Measurements from ENCODE around the gene SLC44A5.
A peak's percentile ranks its signal among the peaks of the same experiment; 100 is the strongest.
"Not testable (repeated sequence)": the region's sequence is repeated elsewhere in the genome, so short reads cannot be mapped to it uniquely, and the experiment has no call there.

Gene SLC44A5

GRCh38 chr1:75611014-75611413 lies at the start of gene SLC44A5:
SLC44A5 (minus strand) TSS chr1:75611114; CDS start chr1:75541447, 69,667 bp downstream.
- DNase-seq = no peak

- no peak for DNase-seq
Measured at GRCh38 chr1:75655931-75656330, 45.0 kb upstream of the SLC44A5 start.

GRCh38 chr1:75647183-75647582 lies 36.3 kb upstream of the SLC44A5 start:
- DNase-seq = not testable (repeated sequence)

GRCh38 chr1:75645153-75645552 lies 34.2 kb upstream of the SLC44A5 start:
- not testable (repeated sequence) for DNase-seq

GRCh38 chr1:75643460-75643859 lies 32.5 kb upstream of the SLC44A5 start:
- peak; percentile 93 for DNase-seq

GRCh38 chr1:75641325-75641724 lies 30.4 kb upstream of the SLC44A5 start:
- DNase-seq = no peak

GRCh38 chr1:75640137-75640536 lies 29.2 kb upstream of the SLC44A5 start:
- no peak for DNase-seq

GRCh38 chr1:75632350-75632949 lies 21.5 kb upstream of the SLC44A5 start:
- peak; percentile 75 for DNase-seq

- no peak for DNase-seq
Measured at GRCh38 chr1:75630998-75631397, 20.1 kb upstream of the SLC44A5 start.

- no peak for DNase-seq
Measured at GRCh38 chr1:75630004-75630594, 19.2 kb upstream of the SLC44A5 start.

- DNase-seq = no peak
Measured at GRCh38 chr1:75625795-75626194, 14.9 kb upstream of the SLC44A5 start.

GRCh38 chr1:75618382-75618781 lies 7.5 kb upstream of the SLC44A5 start:
- no peak for DNase-seq

- DNase-seq = peak; percentile 43
Measured at GRCh38 chr1:75616436-75617433, 5.8 kb upstream of the SLC44A5 start.

GRCh38 chr1:75615613-75616435 lies 4.9 kb upstream of the SLC44A5 start:
- DNase-seq = peak; percentile 72

GRCh38 chr1:75614399-75614756 lies 3.5 kb upstream of the SLC44A5 start:
- peak; percentile 92 for DNase-seq

GRCh38 chr1:75613916-75614315 lies 3.0 kb upstream of the SLC44A5 start:
- peak; percentile 78 for DNase-seq

GRCh38 chr1:75612976-75613375 lies 2.1 kb upstream of the SLC44A5 start:
- DNase-seq = peak; percentile 40

- no peak for DNase-seq
Measured at GRCh38 chr1:75602486-75602885, 8.4 kb downstream of the SLC44A5 start.

GRCh38 chr1:75600781-75601180 lies 10.1 kb downstream of the SLC44A5 start:
- DNase-seq = no peak

- no peak for DNase-seq
Measured at GRCh38 chr1:75594327-75594726, 16.6 kb downstream of the SLC44A5 start.

GRCh38 chr1:75593457-75593856 lies 17.5 kb downstream of the SLC44A5 start:
- not testable (repeated sequence) for DNase-seq

GRCh38 chr1:75589637-75590036 lies 21.3 kb downstream of the SLC44A5 start:
- DNase-seq = no peak

All from NCI-H82 (cell line).